ENCODE measurements around the gene BAK1.
"Not testable (repeated sequence)": the region's sequence is repeated elsewhere in the genome, so short reads cannot be mapped to it uniquely, and the experiment has no call there.

The BAK1 gene

DNA sequence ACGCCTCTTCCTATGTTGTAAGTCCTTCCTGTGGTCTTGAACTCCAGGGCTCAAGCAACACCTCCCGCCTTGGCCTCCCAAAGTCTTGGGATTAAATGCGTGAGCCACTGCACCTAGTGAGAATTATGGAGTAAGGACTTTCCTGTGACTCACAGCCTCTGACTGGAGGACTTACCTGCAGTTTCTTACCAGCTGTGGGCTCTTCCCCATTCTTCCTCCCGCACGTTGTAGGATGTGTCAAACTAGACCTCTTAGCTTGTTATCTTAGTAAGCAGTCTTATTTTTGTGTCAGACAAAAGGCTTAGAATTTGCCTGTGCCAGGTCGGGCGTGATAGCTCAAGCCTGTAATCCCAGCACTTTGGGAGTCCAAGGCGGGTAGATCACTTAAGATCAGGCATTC, 30.9 kb downstream of the BAK1 start:
- DNase-seq, result no peak

DNA sequence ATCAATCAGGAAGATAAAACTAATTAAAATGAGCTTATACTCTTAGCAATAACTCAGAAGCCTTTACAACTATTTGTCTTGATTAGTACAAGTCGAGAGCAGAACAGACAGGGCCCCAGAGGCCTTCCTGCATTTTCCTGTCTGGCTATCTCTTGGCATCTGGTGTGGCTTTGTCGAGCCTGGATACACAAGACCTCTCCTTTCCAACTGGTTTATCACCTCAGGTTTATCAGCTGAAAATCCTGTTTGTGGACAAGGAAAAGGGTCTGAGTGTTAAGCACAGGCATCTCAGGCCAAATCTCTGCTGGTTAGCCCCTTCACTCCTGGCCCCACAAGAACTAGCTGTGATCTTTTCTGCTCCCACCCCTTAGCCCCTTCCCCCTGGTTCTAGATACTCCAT, 32.6 kb downstream of the BAK1 start:
- no peak for DNase-seq

DNA sequence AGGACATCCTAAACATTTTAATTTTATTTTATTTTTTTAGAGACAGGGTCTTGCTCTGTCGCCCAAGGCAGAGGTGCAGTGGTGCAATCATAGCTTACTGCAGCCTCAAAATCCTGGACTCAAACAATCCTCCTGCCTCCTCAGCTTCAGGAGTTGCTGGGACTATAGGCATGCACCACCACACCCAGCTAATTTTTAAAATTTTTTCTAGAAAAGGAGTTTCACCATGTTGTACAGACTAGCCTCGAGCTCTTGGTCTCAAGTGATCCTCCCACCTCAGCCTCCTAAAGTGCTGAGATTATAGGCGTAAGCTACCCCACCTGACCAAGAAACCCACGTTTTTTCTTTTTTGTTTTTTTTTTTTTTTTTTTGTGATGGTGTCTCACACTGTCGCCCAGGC, 33.3 kb downstream of the BAK1 start:
- DNase-seq, result no peak

DNA sequence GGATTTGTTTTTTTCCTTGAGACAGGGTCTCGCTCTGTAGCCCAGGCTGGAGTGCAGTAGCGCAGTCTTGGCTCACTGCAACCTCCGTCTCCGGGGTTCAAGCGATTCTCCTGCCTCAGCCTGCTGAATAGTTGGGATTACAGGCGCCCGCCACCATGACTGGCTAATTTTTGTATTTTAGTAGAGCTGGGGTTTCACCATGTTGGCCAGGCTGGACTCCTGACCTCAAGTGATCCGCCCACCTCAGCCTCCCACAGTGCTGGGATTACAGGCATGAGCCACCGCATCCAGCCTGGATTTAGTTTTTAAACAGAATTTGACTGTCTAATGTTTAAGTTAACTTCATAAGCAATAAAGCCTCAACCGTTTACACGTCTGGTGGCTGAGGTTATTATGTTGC, 34.8 kb downstream of the BAK1 start:
- DNase-seq, result not testable (repeated sequence)

DNA sequence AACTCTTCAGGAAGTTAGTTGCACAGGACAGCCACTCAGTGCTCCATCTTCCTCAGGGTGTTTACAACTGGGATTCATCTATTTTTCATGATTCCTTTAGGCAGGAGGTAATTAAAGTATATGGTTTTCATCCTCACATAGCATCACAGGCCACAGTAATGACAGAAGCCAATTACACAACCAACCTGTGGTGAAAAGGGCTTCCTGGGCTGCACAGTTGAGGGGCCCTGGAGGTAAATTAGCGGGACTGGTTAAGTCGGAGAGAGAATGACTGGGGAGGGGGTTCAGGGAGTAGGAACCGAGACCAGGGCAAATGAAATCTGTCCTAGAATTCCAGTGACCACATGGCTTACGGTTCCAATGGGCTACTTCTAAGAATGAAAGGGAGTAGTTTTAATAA, 37.0 kb downstream of the BAK1 start:
- no peak for DNase-seq

DNA sequence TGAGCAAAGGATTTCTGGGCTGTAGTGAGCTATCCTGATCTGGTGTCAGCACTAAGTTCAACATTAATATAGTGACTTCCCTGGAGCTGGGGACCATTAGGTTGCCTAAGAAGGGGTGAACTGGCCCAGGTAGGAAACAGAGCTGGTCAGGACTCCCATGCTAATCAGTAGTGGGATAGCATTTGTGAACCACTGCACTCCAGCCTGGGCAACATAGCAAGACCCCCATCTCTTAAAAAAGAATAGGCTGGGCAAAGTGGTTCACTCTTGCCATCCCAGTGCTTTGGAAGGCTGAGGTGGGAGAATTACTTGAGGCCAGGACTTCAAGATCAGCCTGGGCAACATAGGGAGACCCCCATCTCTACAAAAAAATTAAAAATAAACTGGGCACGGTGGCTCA, 39.3 kb downstream of the BAK1 start:
- no peak for DNase-seq

DNA sequence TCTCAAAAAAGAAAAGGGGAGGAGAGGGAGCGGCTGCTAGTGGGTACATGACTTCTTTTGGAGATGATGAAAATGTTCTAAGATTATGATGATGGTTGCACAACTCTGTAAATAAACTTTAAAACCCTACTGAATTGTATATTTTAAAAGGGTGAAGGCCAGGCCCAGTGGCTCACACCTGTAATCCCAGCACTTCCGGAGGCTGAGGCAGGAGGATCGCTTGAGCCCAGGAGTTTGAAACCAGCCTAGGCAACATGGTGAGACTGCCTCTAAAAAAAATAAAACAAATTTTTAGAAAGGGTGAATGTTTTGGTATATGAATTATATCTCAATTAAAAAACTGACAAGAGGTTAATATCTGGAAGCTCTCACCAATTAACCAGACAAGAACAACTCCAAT, 45.4 kb downstream of the BAK1 start:
- no peak for DNase-seq

DNA sequence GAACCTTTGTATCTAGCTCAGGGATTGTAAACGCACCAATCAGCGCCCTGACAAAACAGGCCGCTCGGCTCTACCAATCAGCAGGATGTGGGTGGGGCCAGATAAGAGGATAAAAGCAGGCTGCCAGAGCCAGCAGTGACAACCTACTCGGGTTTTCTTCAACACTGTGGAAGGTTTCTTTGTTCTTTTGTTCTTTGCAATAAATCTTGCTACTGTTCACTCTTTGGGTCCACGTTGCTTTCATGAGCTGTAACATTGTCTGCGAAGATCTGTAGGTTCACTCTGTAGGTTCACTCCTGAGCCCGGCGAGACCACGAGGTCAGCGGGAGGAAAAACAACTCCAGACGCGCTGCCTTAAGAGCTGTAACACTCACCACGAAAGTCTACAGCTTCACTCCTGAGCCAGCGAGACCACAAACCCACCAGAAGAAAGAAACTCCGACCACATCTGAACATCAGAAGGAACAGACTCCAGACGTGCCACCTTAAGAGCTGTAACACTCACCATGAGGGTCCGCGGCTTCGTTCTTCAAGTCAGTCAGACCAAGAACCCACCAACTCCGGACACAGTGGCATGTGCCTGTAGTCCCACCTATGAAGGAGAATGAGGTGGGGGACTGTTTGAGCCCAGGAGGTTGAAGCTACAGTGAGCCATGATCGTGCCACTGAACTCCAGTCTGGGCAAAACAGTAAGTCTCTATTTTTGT, 46.8 kb downstream of the BAK1 start:
- peak; percentile 65 for DNase-seq

DNA sequence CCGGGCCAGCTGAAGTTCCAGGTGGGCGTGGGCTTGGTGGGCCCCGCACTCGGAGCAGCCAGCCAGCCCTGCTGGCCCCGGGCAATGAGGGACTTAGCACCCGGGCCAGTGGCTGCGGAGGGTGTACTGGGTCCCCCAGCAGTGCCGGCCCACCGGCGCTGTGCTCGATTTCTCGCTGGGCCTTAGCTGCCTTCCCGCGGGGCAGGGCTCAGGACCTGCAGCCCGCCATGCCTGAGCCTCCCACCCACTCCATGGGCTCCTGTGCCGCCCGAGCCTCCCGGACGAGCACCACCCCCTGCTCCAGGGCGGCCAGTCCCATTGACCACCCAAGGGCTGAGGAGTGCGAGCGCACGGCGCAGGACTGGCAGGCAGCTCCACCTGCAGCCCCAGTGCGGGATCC, 47.6 kb downstream of the BAK1 start:
- DNase-seq, result not testable (repeated sequence)

DNA sequence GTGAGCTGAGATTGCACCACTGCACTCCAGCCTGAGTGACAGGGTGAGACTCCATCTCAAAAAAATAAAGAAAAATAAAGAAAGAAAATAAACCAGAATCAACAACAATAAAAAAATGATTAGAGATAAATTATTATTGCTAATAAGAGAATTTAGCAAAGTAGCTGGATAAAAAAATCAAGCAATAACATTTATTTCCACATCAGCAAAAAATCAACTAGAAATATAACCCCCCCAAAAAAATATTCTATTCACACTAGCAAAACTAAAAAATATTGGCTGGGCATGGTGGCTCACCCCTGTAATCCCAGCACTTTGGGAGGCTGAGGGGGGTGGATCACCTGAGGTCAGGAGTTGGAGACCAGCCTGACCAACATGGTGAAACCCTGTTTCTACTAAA, 49.5 kb downstream of the BAK1 start:
- not testable (repeated sequence) for DNase-seq

Data from activated CD4-positive, alpha-beta T cell treated with anti-CD3 and anti-CD28 coated beads, Interleukin-2, amount 50 U/mL, for 16 hours (primary cell).